Endothelial cell of umbilical vein (primary cell): ENCODE data around the gene POMC. TPM values are rescaled to one million over a fixed set of nuclear protein-coding genes. Genes with fewer than 3 reads are reported as not detected.

Experiments
- BruUV-seq: library from RNA; stranded (reverse); fragments of 400-500 nt; replicated peaks from 2 replicates; lab custom pipeline; 2021; lab: Mats Ljungman, UMichigan
- CTCF ChIA-PET: fragments of 300-600, 350-600 bp; sonication (Branson Sonifier 250); formaldehyde crosslinking; loops from one replicate; lab custom pipeline; 2021; ENCODE audit warnings: antibody characterized with exemption, inconsistent platforms; lab: Charles Lee
- POLR2A ChIA-PET: fragments of 300-600, 350-600 bp; sonication (Branson Sonifier 250); formaldehyde crosslinking; loops from one replicate; lab custom pipeline; 2021; ENCODE audit warnings: antibody characterized with exemption, inconsistent platforms; lab: Charles Lee
- DNase-seq: peaks from one replicate; pipeline ENCODE4 v3.0.0-alpha.2; 2011; ENCODE audit warnings: low read depth, low spot score
- FAIRE-seq: peaks from 2 replicates; lab custom pipeline; 2011; peaks lifted over from hg19 to GRCh38; lab: Jason Lieb, UNC
- H2AFZ ChIP-seq: 2 replicates; pipeline ENCODE4 v1.6.0; 2012; ENCODE audit warnings: low read depth, low read length, control low read depth, inconsistent platforms
- H3K27ac ChIP-seq: 2 replicates; pipeline ENCODE4 v1.5.1; 2011; ENCODE audit warnings: low read depth, mild to moderate bottlenecking, control low read depth, low read length, moderate library complexity; ENCODE audit not compliant: insufficient read depth
- H3K27me3 ChIP-seq, 2 experiments: 2 replicates each; pipeline versions ENCODE4 v1.6.0 to v1.6.1; 2011; ENCODE audit warnings: low read length in 2 of 2, mixed read lengths in 1 of 2; ENCODE audit not compliant: control insufficient read depth in 2 of 2, insufficient read depth in 2 of 2
- H3K36me3 ChIP-seq, 2 experiments: 2 replicates in 1 of 2; 3 replicates in 1 of 2; pipeline ENCODE4 v1.5.1; 2011; ENCODE audit warnings: low read length in 2 of 2, mild to moderate bottlenecking in 1 of 2, moderate library complexity in 1 of 2; ENCODE audit not compliant: control insufficient read depth in 2 of 2, insufficient read depth in 2 of 2; ENCODE audit errors: extremely low read depth in 1 of 2
- H3K4me1 ChIP-seq: 3 replicates; pipeline ENCODE4 v1.5.1; 2011; ENCODE audit warnings: mild to moderate bottlenecking, low read length; ENCODE audit not compliant: control insufficient read depth, insufficient read depth; ENCODE audit errors: extremely low read depth
- H3K4me2 ChIP-seq: 2 replicates; pipeline ENCODE4 v1.6.1; 2011; ENCODE audit warnings: low read length, control low read depth, mixed read lengths; ENCODE audit not compliant: insufficient read depth
- H3K4me3 ChIP-seq, 3 experiments: fragments of 200-600 bp in 1 of 3; sonication (generic), shearing (Covaris generic) in 1 of 3; replicated peaks in 1 of 3; 2 replicates each; pipeline ENCODE4 v1.5.1; 2011 to 2016; ENCODE audit warnings: control low read depth in 3 of 3, low read length in 3 of 3, mild to moderate bottlenecking in 2 of 3, inconsistent platforms in 1 of 3, low read depth in 1 of 3, moderate library complexity in 1 of 3; ENCODE audit not compliant: insufficient read depth in 1 of 3
- H3K79me2 ChIP-seq: 2 replicates; pipeline ENCODE4 v1.6.0; 2012; ENCODE audit warnings: low read length, inconsistent platforms; ENCODE audit not compliant: control insufficient read depth, insufficient read depth
- H3K9ac ChIP-seq: replicated peaks from 2 replicates; pipeline ENCODE3; 2011; ENCODE audit warnings: low read length, control low read depth; ENCODE audit not compliant: insufficient read depth; ENCODE audit errors: extremely low read depth
- H3K9me1 ChIP-seq: replicated peaks from 3 replicates; pipeline ENCODE4 v1.6.0; 2011; ENCODE audit warnings: mild to moderate bottlenecking, low read length; ENCODE audit not compliant: control insufficient read depth, insufficient read depth; ENCODE audit errors: extremely low read depth
- H3K9me3 ChIP-seq: replicated peaks from 2 replicates; pipeline ENCODE4 v1.5.1; 2012; ENCODE audit warnings: low read length, inconsistent platforms; ENCODE audit not compliant: control insufficient read depth, insufficient read depth
- H4K20me1 ChIP-seq: replicated peaks from 2 replicates; pipeline ENCODE3; 2011; ENCODE audit warnings: mild to moderate bottlenecking, low read length; ENCODE audit not compliant: control insufficient read depth, insufficient read depth; ENCODE audit errors: extremely low read depth
- CTCF ChIP-seq, 2 donors: IDR thresholded peaks; 1 replicate in 1 of 2; 2 replicates in 1 of 2; pipeline ENCODE4 v1.5.1; 2011; ENCODE audit warnings: low read length in 2 of 2, mild to moderate bottlenecking in 2 of 2, moderate library complexity in 2 of 2, control low read depth in 1 of 2, inconsistent platforms in 1 of 2, low read depth in 1 of 2; ENCODE audit not compliant: insufficient read depth in 1 of 2; ENCODE audit errors: extremely low read depth in 1 of 2
- EZH2 ChIP-seq: IDR thresholded peaks from 2 replicates; pipeline ENCODE4 v1.6.1; 2012; ENCODE audit warnings: borderline replicate concordance, low read depth, mild to moderate bottlenecking, moderate library complexity, low read length, inconsistent platforms; ENCODE audit not compliant: severe bottlenecking
- FOS ChIP-seq: IDR thresholded peaks from 2 replicates; pipeline ENCODE4 v1.6.1; 2011; ENCODE audit warnings: mild to moderate bottlenecking, low read length, moderate library complexity, borderline replicate concordance; ENCODE audit not compliant: insufficient read depth
- GATA2 ChIP-seq: IDR thresholded peaks from 2 replicates; pipeline ENCODE4 v1.7.0; 2011; ENCODE audit warnings: low read depth, mild to moderate bottlenecking, moderate library complexity, mixed read lengths, low read length; ENCODE audit not compliant: insufficient read length, insufficient read depth
- JUN ChIP-seq: IDR thresholded peaks from 2 replicates; pipeline ENCODE4 v1.6.1; 2011; ENCODE audit warnings: borderline replicate concordance, low read depth; ENCODE audit not compliant: insufficient read length, insufficient read depth
- MAX ChIP-seq: IDR thresholded peaks from 2 replicates; pipeline ENCODE4 v1.6.1; 2011; ENCODE audit not compliant: insufficient read depth, insufficient read length
- MYC ChIP-seq: IDR thresholded peaks from one replicate; pipeline ENCODE4 v1.6.1; 2011; ENCODE audit warnings: mild to moderate bottlenecking, low read depth, low read length
- POLR2A ChIP-seq: IDR thresholded peaks from 2 replicates; pipeline ENCODE4 v1.6.1; 2012; ENCODE audit warnings: low read depth, mild to moderate bottlenecking, control low read depth, low read length
- POLR2AphosphoS5 ChIP-seq: IDR thresholded peaks from 2 replicates; pipeline ENCODE4 v1.6.1; 2012; ENCODE audit warnings: low read depth, mild to moderate bottlenecking, control low read depth, low read length, moderate library complexity; ENCODE audit not compliant: insufficient read depth
- dilution Hi-C: fragments of 300-500 bp; cut with MboI; formaldehyde crosslinking; loops from one replicate; pipeline ENCODE4 v1.15.0; 2019; ENCODE audit warnings: low sequenced_read_pairs; ENCODE audit not compliant: extremely low pct_ligation_motif_present
- intact Hi-C: fragments of 100-400 bp; cut with micrococcal nuclease; formaldehyde crosslinking; loops from one replicate; pipeline ENCODE4 v1.10.0; 2022
- polyA plus RNA-seq, 4 experiments: library from polyadenylated mRNA; depleted of rRNA in 3 of 4; stranded (reverse) in 3 of 4; unstranded in 1 of 4; fragments of >200 nt; gene quantifications; 2 replicates each; pipeline versions ENCODE4 v1.2.1 to v1.2.3, GENCODE V29; 2011 to 2012; ENCODE audit warnings: missing spikeins in 1 of 4
- total RNA-seq: library from RNA; stranded (reverse); gene quantifications from 2 replicates; pipeline ENCODE4 v1.2.3, GENCODE V29; 2021

POMC gene
- total and polyA plus RNA-seq, 2 donors (not counting 3 experiments of a cell fraction or from before 2014, with no cell fraction given): 2.4 to 2.7 TPM

GRCh38 chr2:25201794-25202193 lies 33.4 kb upstream of the POMC start:
- Histone ChIP-seq H3K9me1 (no peaks in the 10 kb centered on the region), H2AFZ (no peak overlapping the region)

More at GRCh38 chr2:25201794-25202193, 33.4 kb upstream of the POMC start:
- no peaks in the 10 kb centered on the region for H3K27me3 ChIP-seq
- BruUV-seq: no TSS peak
- H3K4me3 ChIP-seq: no peak overlapping the region
- ChIA-PET POLR2A (no interaction called here), CTCF (interaction anchor here (1.4 kb wide), 1 partner anchor 73 kb away, joined by 4 read pairs; no protein-coding TSS in a partner anchor)
- no peak overlapping the region for H3K4me2 ChIP-seq
- intact Hi-C loops (no loop called here), dilution Hi-C loops (no loop called here)
- no peak overlapping the region for H3K27ac ChIP-seq
- no peak overlapping the region for H3K9ac ChIP-seq
- no peaks in the 10 kb centered on the region for H3K9me3 ChIP-seq
- H3K36me3 ChIP-seq: no peaks in the 10 kb centered on the region
- H4K20me1 ChIP-seq: no peaks in the 10 kb centered on the region
- no peak for TF ChIP-seq JUN
- no peak for TF ChIP-seq POLR2A
- no peak for TF ChIP-seq EZH2
- no peak for TF ChIP-seq MYC
- no peak for TF ChIP-seq CTCF (IDR thresholded peaks at IDR 0.05; ENCODE audit: extremely low read depth in 1 of 2, insufficient read depth in 1 of 2, low read depth in 1 of 2, low read length in 2 of 2)
- no peak for TF ChIP-seq FOS
- TF ChIP-seq GATA2: no peak
- TF ChIP-seq MAX: no peak
- no peak for TF ChIP-seq POLR2AphosphoS5
- no peaks in the 10 kb centered on the region for H3K4me1 ChIP-seq
- H3K79me2 ChIP-seq: no peaks in the 10 kb centered on the region
- FAIRE-seq (no peak), DNase-seq (no peak)
